Astrocyte (in vitro differentiated cells and primary cell): Measurements from ENCODE around the gene HAS3.
"Not testable (repeated sequence)": the region's sequence is repeated elsewhere in the genome, so short reads cannot be mapped to it uniquely, and the experiment has no call there.

ENCODE experiments used
- CTCF ChIP-seq: IDR thresholded peaks from 2 replicates; pipeline ENCODE4 v1.5.1; 2011; ENCODE audit warnings: low read depth, mild to moderate bottlenecking, inconsistent platforms, low read length, moderate library complexity; ENCODE audit not compliant: insufficient read depth
- EZH2 ChIP-seq: IDR thresholded peaks from 2 replicates; pipeline ENCODE4 v1.6.1; 2012; ENCODE audit warnings: mild to moderate bottlenecking, low read length, inconsistent platforms; ENCODE audit not compliant: insufficient read depth

GRCh38 chr16:69063491-69063890, 42.0 kb upstream of the HAS3 start:
- TF ChIP-seq CTCF, EZH2: not testable (repeated sequence)
